GM18870 (cell line): ENCODE data around the gene AGO3.
"Not testable (repeated sequence)": the region's sequence is repeated elsewhere in the genome, so short reads cannot be mapped to it uniquely, and the experiment has no call there.

ENCODE experiments used
- ATAC-seq: cut with Tn5 transposase; IDR thresholded peaks from one replicate; pipeline ENCODE4 v1.9.1; 2021; ENCODE audit warnings: moderate library complexity; ENCODE audit not compliant: unreplicated experiment

Gene AGO3

DNA sequence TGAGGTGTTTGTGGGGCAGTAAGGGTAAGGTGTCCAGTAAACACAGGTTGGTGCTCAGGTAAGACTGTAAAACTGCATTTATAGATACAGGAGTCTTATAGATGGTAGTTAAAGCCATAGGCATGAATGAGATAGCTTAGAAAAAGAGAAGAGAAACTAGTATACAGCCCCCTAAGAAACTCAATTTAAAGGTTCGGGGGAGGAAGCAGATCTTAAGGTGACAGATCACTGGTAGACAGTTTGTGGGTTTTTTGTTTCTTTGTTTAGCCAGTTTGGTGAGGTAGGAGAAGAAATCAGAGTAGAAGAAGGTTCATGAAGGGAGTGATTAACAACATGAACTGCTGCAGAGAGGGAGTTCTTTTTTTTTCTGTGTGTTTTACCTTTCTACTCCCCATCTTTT, 6.1 kb upstream of the AGO3 start:
- no peak for ATAC-seq

DNA sequence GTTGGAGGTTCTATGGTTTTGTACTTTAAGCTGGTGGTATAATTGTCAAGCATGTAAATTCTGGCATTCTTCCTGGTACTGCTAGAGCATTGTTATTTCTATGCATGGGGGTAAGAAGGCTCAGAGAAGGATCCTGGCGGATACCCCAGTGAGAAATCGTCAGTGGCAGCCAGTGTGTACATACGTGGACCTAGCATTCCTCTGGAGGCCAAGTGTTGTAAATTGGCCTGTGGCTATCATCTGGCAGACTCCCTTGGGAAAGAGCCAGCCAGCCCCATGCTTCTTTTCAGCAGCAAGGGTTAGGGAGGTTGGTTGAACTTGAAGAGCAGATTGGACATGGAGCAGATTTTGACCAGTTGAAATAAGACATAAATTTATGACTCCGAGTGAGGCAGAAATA, 5.2 kb upstream of the AGO3 start:
- ATAC-seq = no peak

DNA sequence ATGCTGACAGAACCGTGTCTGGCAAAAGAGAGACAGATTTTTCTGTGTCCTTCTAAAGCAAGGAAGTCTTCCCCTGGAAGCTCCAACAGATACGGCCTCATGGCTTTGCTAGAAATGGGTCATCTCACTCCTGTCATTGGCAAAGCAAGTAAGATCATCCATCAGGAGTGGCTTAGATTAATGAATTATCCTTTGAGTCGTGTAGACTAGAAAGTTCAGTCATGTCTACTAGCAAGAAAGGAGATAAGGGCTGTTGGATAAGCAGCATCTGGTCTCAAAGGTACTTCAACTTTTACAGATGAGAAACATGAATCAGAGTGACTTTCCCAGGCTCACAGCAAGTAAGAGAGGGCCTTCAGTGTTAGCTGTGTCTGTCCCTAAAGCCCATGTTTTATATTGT, 3.4 kb upstream of the AGO3 start:
- ATAC-seq = no peak

DNA sequence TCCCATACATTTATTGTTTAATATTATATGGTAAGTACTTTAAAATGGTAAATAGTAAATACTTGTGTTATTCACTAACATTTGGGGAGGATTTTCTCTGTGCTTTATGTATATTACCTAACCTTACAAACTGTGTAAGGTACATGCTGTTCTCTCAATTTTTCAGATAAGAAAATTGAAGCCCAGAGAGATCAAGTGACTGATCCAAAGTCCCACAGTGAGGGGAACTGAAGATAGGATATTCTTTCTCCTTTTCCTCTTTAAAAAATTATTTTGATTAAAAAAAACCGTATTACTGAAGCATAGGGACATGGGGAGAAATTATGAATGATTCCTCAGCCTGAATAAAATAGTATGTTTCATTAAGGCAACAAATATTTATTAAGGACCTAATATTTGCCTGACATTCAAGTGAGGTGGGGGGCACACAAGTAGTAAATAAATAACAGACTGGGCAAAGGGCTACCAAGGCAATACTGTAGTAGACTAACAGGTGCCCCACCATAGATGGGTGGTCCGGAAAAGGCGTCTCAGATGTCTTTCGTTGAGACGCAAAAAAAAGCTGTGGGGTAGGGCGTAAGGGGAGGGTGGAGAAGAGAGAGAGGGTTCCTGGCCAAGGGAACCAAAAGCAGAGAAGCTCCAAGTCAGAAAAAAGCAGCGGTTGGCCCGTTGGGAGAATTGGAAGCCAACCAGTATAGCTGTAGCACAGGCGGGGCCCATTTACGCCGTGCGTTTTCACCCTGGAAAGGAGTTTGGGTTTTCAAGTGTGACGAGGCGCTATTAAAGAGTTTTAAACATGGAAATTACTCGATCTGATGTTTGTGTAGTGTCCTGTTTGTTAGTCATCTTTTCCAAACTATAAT, 944 bp upstream of the AGO3 start:
- no peak for ATAC-seq

DNA sequence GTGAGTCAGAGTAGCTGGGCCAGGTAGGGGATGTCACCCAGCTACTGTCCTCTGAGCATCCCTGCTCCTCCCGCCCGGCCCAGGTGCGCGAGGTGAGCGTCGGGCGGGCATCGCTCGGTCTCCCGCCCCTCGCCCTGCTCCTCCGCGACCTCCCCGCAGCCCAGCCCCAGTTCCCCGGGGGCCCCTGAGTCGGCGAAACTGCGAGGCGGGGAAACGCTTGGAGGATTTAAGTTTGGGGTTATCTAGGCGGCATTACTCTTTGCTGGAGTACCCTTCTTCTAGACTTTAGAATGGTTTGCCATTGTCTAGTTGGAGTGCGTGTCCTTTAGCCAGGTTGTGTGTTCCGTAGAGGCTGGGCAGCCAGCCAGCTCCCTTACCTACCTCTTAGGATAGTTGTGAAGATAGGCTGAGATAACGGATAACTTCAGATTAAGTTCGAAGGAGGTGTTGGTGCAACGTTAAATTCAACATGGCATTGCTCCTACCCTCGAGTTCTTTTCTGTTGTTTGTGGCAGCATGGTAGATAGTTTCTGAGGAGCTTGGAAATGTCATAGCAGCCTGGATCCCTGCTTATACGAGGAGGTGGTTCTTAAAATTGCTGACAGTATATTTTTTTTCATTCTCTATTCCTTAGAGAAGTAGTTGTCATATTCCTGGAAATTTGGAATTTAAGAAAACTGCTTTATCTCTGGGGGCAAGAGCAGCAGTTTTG, 697 bp downstream of the AGO3 start:
- ATAC-seq = peak; percentile 25

DNA sequence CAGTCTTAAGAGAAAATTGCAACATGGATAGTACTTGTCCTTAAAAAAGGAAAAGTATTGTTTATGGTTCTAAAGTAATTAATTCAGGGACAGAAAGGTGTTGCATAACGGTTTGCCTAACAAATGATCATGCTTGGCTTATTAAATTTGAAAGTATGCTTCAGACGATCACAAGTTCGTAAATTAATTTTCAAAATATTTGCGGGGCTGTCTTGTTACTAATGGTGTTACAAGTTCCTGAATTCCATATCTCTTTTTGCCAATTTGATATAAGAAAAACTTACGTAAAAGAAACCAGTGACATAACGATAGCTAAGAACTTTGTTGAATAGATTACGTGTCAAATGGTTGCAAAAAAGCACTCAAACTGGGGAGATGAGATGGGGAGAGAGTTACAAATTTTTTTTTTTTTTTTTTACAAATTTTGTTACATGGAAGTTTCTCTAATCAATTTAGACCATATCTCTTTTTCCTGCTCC, 1.3 kb downstream of the AGO3 start:
- no peak for ATAC-seq

DNA sequence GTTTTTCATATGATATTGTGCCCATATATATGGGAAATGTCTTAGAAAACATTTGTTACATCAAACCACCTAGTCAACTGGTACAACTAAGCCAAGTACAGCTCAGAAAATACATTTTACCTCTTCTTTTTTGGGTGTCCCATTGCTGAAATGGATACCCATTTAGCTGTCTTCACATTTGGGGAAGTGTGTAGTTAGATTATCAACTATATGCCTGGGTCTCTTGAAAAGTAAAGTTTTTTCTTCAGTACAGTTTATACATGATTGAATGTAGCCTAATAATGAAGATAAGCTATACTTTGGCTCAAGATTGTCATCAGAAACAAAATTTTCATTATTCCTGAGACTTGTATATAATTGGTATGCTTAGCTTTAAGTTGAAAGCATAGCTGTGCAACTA, 2.0 kb downstream of the AGO3 start:
- ATAC-seq = no peak

DNA sequence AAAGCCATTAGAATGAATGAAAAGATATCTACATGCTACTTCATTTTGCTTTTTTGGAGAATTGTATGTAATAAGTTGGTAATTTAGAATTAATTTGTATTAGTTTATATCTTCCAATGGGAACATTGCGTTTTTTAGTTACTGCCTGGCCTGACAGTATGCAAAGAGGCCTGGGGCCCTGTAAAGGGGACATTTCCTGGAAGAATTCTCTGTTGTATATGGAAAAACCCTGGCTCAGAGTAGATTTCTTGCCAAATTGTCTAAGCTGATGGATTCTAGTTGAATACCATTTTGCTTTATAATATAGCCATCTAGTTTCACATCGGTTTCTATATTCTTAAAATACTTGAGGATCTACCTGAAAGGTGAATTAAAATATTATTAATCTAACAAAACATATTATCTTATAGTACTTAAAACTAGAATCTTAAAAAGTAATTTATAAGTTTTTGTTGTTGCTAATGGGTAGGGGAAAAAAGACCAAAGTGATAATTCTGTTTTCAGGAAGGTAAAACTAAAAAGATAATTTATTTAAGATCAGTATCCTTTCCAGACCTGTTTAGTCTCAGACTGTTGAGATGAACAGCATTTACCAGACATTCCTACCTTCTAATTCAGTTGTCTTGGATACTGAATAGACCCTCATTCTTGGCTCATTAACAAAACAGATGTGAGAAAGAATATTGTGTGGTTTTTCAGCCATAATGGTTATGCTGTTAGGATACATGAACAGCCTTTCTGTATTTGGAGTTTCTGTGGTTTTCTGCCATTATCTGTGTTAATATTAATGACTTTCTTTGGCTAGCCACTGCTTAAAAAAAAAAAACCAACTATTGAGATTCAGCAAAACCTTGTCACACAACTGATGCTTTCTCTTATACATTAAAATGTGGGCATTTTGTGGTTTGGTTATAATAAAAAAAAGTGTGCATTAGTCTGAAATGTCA, 4.8 kb downstream of the AGO3 start:
- no peak for ATAC-seq

DNA sequence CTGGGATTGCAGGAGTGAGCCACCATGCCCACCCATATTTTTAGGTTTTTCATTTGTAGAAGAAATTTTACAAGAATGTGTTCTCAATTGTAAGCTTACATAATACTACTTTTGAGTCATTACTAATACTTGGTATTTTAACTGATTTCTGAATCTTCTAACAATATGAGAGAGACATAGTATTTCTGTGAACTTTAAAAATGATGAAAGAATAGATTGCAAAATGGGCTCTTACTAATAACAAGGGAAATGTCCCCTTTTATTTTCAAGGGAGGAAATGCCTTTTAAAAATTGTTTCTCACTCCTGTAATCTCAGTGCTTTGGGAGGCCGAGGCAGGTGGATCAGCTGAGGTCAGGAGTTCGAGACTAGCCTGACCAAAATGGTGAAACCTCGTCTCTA, 5.9 kb downstream of the AGO3 start:
- ATAC-seq = no peak

DNA sequence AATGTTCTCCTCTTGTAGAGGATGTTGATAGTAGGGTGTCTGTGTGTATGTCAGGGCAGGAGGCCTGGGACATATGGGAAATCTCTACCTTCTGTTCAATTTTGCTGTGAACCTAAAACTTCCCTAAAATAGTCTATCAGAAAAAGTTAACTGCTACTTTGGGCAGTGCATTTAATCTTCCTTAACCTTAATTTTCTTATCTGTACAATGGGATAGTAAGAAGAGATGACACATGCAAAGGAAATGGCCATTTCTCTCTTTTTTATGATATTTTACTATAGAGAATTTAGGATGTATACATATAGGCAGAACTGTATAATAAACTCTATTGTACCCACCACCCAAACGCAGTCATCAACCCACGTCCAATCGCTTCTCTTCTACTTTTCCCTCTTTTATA, 8.6 kb downstream of the AGO3 start:
- ATAC-seq = no peak

DNA sequence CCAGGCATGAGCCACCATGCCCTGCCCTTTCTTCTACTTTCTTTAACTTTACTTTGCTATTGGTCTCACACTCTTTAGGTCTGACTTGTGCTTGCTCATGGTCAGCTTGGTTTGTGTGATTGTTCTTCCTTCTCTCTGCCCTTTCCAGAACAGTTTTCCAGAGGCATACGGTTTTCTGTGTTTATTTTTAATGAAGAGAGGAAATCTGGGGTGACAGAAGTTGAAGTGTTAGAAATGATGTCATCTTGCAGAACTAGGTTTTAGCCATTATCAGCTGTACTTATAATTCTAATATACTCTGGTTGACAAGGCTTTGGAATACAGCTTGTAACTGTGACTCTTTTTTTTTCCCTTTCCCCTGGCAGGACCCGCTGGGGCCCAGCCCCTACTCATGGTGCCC, 14.4 kb downstream of the AGO3 start:
- no peak for ATAC-seq

DNA sequence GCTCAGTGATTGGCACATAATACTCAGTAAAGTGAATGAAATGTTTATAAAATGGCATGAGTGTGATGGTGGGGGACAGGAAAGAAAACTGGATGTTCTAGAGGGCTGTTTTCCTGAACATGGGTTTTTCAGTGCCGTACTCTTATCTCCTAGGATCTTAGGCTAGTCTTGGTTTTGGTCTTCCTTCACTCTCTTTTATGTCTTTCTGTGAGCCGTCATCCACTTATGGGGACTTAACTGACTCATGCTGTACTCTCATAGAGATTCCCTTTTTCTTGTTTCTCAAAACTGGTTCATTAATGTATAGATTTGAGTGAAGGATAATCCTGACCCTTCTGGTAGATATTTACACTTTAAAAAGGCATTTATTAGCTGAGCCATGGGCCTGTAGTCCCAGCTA, 16.6 kb downstream of the AGO3 start:
- ATAC-seq = no peak

DNA sequence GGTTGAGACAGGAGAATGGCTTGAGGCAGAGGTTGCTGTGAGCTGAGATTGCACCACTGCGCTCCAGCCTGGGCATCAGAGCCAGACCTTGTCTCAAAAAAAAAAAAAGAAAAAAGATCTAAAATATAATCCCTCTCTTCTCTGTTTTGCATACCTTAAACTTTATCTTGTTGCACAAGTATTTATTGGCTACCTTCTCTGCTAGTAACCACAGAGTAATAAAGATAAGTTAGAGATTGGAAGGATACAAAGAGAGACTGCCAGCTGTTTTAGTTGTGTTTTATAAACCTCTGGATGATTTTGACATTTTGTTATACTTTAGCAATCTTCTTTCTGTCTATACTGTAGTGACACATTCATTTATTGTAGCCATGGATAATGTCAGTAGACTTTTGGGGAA, 27.7 kb downstream of the AGO3 start:
- ATAC-seq = no peak

DNA sequence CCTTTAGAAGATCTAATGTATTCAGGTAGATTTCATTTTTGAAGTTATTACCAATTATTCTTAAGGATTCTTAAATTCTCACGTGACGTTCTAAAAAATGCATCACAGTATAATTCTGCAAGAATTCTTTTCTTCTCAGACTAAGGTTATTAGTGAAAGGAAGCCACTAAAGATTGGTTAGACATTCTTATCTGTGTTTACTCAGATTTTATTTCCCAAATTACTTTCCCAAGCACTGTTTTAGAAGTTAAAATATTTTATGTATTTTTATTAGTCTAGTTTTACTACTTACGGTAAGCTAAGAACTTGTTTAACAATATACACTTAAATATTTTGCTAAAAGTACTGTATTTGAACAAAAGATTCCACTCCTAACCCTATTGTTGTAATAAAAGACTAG, 28.4 kb downstream of the AGO3 start:
- no peak for ATAC-seq

DNA sequence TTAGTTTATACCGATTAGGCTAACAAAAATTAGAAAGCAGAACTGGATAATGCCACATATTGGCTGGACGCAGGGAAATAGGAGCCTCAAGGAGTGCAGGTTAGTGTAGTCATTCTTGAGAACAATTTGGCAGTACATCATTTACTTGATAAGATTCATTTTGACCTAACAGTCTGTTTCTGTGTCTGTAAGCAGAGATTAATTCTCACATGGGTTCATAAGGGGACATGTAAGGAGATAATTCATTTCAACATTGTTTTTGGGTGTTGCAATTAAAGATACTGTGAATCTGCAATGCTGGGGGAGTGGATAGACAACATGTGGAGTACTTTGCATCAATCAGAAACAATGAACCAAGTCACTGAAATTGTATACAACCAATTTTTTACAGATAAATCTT, 32.0 kb downstream of the AGO3 start:
- ATAC-seq = no peak

DNA sequence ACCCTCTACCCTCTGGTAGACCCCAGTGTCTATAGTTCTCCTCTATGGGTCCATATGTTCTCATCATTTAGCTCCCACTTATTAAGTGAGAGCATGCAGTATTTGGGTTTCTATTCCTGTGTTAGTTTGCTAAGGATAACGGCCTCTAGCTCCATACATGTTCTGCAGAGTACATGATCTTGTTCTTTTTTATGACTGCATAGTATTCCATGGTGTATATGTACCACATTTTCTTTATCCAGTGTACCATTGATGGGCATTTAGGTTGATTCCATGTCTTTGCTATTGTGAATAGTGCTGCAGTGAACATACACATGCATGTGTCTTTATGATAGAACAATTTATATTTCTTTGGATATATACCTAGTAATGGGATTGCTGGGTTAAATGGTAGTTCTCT, 33.4 kb downstream of the AGO3 start:
- ATAC-seq = not testable (repeated sequence)

DNA sequence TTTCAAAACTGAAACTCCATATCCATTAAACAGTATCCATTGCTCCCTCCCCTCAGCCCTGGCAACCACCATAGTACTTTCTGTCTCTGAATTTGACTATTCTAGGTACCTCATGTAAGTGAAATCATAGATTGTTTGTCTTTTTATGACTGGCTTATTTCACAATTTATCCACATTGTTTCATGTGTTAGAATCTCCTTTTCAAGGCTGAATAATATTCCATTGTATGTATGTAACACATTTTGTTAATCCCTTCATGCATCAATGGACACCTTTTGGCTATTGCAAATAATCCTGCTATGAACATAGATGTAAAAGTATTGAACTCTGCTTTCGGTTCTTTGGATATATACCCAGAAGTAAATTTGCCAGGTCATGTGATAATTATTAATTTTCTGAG, 37.5 kb downstream of the AGO3 start:
- ATAC-seq = no peak

DNA sequence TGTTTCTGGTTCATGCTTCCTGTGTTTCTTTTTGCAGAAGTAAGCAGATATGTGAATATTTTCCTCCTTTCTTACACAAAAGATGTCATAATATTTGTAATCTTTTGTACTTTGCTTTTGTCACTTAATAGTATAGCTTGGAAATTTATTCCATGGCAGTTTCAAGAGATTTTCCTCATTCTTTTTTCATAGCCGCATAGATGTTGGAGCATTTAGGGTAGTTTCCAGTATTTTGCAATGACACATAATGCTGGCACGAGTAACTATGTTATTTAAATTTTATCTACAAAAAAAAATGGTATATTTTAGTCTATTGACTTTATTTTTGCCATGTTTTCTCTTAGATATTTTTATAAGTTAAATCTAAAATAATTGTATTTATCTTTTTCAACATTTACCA, 40.7 kb downstream of the AGO3 start:
- ATAC-seq = no peak

DNA sequence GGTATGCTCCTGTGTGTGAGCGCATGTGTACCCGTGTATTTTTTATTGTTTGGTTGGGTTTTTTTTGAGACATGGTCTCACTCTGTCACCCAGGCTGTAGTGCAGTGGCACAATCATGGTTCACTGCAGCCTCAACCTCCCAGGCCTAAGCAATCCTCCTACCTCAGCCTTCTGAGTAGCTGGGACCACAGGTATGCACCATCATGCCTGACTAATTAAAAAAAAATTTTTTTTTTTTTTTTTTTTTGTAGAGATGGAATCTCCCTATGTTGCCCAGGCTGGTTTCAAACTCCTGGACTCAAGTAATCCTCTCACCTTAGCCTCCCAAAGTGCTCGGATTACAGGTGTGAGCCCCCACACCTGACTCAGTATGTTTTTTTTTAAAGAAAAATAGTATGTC, 41.7 kb downstream of the AGO3 start:
- not testable (repeated sequence) for ATAC-seq

DNA sequence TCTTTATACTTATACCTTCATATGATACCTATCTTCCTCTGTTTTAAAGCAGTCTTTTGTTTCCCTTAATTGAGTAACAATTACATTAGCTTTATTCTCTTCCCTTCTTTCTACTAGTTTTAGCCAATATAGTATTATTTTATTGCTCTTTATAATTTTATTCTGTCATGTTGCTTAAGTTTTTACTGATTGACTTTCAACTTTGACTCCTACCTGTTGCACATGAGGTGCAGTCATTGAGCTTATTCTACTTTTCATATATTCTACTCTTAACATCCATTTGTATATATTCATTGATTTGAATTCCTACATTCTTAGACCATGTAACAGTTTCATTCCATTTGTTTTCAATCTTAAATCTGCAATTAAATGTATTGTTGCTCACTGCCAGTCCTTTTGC, 49.2 kb downstream of the AGO3 start:
- ATAC-seq = no peak

DNA sequence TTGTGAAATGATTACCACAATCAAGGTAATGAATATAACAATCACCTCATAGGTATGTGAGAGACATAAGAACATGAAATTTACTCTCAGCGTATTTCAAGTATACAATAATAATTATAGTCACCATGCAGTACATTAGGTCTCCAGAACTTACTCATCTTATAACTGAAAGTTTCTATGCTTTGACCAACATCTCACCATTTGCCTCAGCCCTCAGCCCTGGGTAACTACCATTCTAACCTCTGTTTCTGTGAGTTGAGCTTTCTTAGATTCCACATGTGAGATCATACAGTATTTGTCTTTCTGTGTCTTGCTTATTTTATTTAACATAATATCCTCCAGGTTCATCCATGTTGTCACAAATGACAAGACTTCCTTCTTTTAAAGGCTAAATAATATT, 57.3 kb downstream of the AGO3 start:
- no peak for ATAC-seq
